ENCODE measurements around the gene ITLN2.
"Not testable (repeated sequence)": the region's sequence is repeated elsewhere in the genome, so short reads cannot be mapped to it uniquely, and the experiment has no call there.

Gene ITLN2

GRCh38 chr1:160905617-160905989, 49.0 kb downstream of the ITLN2 start:
- no peak for DNase-seq (ENCODE audit: low spot score)

GRCh38 chr1:160904783-160905616, 49.6 kb downstream of the ITLN2 start:
- no peak for DNase-seq (ENCODE audit: low spot score)

GRCh38 chr1:160902251-160902650, 52.4 kb downstream of the ITLN2 start:
- DNase-seq (ENCODE audit: low spot score) = not testable (repeated sequence)

- no peak for DNase-seq (ENCODE audit: low spot score)
These were observed 52.8 kb downstream of the ITLN2 start for GRCh38 chr1:160901768-160902167.

- not testable (repeated sequence) for DNase-seq (ENCODE audit: low spot score)
These were observed 53.9 kb downstream of the ITLN2 start for GRCh38 chr1:160900683-160901082.

Measured in globus pallidus (tissue), 1 donor.